Stimulated activated CD4-positive, alpha-beta T cell treated with anti-CD3 and anti-CD28 coated beads, Interleukin-1b, Interleukin-23, amount 100 ng/mL, for 1 hour (primary cell): ENCODE results near the gene NIPBL.
"Not testable (repeated sequence)": the region's sequence is repeated elsewhere in the genome, so short reads cannot be mapped to it uniquely, and the experiment has no call there.

ENCODE experiments used
- DNase-seq, 2 donors: peaks; one replicate each; pipeline ENCODE4 v3.0.0-alpha.2; 2020; ENCODE audit warnings: low read depth in 2 of 2

NIPBL gene

DNA sequence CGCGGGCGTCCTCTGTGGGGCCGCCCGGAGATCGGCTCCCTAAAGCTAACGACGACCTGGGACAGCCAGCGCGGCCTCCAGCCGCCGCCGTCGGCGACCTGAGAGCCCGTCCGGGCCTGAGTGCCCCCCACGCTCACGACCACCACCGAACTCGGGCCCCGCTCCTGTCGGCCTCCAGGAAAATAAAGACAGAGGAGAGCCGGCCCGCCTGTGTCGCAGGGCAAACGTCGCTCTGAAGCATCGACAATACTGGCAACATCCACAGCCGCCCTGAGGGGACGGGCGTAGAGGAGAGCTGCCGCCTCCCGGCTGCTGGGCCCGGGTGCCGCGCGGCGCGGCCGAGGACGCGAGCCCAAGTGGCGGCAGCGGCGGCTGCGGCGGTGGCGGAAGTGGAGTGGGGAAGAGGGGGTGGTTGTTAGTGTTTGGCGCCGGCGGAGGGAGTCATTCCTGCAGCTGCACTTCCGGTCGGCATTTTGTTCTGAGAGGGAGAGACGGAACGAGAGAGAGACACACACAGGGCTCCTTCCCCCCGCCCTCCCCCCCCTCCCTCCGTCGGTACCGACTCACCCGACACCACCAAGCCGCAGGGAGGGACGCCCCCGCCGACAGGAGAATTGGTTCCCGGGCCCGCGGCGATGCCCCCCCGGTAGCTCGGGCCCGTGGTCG, at the start of gene NIPBL:
Gene NIPBL (plus strand): TSS at position 471 of the 666 bp plus-strand sequence. CDS start 76,928 bp downstream, outside the sequence.
- peak; percentile 69 to 70 for DNase-seq

- DNase-seq = no peak
Observed at GRCh38 chr5:36832274-36832673, 44.3 kb upstream of the NIPBL start.

DNA sequence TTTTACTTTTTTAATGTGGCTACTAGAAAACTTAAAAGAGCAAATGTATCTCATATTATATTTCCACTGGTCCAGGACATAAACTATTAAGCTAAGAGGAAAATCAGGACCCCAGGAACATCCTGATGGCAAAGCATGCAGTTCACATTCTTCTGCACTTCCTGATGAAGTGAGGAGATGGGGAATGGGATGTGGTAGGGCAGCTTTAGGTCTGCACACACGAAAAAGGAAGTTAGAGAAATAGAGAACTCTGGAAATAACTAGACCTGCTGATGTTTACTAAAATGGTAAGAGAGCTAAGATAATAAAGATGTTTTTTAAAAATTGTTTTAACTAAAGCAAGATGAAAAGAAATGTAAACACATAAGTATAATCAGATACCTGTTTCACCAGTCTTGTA, 39.7 kb upstream of the NIPBL start:
- DNase-seq = no peak

DNA sequence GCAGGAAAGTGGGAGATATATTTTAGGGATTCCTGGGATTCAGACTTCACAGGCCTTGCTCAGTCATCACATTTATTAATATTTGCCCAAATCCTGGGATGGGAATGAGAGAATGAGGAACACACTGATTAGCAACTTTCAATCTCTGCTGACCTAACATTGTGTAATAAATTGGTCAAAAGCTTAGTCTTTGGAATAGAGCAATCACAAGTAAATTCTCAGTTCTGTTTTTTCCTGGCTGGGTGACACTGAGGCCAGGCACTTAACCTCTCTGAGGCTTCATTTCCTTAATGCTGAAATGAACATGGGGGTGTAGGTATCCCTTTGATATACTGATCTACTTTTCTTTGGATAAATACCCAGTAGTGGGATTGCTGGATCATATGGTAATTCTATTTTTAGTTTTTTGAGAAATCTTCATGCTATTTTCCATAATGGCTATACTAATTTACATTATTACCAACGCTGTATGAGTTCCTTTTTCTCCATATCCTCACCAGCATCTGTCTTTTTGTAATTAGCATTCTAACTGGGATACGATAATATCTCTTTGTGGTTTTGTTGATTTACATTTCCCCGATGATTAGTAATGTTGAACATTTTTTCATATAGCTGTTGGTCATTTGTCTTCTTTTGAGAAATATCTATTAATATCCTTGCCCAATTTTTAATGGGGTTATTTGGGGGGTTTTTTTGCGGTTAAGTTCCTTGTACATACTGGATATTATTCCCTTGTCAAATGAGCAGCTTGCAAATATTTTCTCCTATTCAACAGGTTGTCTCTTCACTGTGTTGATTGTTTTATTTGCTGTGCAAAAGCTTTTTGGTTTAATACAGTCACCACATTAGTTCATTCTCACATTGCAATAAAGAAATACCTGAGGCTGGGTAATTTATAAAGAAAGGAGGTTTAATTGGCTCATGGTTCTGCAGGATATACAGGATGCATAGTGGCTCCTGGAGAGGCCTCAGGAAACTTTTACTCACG, 36.8 kb upstream of the NIPBL start:
- no peak for DNase-seq

DNA sequence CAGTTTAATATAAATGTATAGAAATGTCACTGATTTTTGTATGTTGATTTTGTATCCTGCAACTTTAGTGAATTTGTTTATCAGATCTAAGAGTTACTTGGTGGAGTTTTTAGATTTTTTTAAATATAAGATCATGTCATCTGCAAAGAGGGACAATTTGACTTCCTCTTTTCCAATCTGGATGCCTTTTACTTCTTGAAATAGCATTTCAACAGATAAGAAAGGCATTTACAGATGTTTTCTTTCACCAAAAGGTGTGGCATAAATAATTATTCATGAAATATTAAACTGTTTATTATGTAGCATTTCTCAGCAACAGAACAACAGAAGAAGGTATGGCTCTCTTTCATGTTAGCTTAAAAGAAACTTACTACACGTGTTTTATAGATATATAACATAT, 34.9 kb upstream of the NIPBL start:
- DNase-seq = no peak

DNA sequence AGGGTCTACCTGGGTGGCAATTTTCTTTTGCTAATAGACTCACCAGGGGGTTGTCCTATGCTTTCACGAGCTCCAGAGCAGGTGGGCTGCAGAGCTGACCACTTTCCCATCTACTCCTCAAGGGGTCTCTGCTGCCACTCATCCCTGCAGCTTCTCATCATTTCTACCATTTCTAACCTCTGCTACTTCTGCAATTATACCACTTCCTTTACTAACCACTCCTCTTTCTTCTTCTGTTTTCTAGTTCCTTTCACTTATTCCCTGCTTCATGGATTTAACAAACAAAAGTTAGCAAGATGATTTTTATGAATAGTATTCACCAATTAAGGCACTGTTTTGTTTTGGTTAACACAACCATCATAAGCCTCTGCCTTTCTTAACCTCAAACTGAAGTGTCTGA, 34.5 kb upstream of the NIPBL start:
- no peak for DNase-seq

DNA sequence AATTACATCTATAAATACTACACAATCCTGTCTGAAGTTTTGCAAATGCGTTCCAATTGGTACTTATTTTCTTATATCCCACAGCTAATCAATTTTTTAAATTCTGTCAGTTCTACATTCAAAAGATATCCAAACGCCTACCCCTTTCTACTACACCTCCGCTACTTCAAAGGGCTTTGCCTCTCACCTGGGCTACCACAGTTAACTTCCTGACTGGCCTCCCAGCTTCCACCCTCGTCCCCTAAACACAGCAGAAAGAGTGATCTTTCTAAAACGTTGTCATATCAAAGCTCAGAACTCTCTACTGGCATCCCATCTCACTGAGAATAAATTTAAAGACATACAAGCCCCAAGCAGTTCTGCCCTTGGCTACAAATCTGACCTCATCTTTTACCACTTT, 32.3 kb upstream of the NIPBL start:
- DNase-seq = no peak

DNA sequence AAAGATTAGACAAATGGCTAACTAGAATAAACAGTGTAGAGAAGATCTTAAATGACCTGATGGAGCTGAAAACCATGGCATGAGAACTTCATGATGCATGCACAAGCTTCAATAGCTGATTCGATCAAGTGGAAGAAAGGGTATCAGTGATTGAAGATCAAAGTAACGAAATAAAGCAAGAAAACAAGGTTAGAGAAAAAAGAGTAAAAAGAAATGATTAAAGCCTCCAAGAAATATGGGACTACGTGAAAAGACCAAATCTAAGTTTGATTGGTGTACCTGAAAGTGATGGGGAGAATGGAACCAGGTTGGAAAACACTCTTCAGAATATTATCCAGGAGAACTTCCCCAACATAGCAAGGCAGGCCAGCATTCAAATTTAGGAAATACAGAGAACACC, 28.0 kb upstream of the NIPBL start:
- DNase-seq = not testable (repeated sequence)

- not testable (repeated sequence) for DNase-seq
Observed at GRCh38 chr5:36852903-36853302, 23.7 kb upstream of the NIPBL start.

- DNase-seq = no peak
Observed at GRCh38 chr5:36854402-36855140, 22.0 kb upstream of the NIPBL start.

DNA sequence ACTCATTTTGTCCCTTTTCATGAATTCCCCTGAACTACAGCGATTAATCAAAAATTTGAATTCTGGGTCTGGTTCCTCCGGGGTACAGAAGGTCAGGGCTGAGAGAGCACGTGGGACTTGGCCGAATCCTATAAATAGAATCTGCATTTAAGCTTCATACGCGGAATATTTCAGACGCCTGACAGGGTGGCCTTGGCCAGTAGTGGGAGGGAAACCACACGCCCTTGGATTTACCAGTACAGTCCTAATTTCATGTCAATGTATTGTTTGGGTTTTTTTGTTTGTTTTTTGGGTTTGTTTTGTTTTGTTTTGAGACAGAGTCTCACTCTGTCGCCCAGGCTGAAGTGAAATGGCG, 21.5 kb upstream of the NIPBL start:
- no peak for DNase-seq

- no peak for DNase-seq
Observed at GRCh38 chr5:36861871-36862270, 14.7 kb upstream of the NIPBL start.

GRCh38 chr5:36870399-36871040, 6.0 kb upstream of the NIPBL start:
- no peak for DNase-seq

- DNase-seq = no peak
Observed at GRCh38 chr5:36874465-36874864, 2.1 kb upstream of the NIPBL start.

DNA sequence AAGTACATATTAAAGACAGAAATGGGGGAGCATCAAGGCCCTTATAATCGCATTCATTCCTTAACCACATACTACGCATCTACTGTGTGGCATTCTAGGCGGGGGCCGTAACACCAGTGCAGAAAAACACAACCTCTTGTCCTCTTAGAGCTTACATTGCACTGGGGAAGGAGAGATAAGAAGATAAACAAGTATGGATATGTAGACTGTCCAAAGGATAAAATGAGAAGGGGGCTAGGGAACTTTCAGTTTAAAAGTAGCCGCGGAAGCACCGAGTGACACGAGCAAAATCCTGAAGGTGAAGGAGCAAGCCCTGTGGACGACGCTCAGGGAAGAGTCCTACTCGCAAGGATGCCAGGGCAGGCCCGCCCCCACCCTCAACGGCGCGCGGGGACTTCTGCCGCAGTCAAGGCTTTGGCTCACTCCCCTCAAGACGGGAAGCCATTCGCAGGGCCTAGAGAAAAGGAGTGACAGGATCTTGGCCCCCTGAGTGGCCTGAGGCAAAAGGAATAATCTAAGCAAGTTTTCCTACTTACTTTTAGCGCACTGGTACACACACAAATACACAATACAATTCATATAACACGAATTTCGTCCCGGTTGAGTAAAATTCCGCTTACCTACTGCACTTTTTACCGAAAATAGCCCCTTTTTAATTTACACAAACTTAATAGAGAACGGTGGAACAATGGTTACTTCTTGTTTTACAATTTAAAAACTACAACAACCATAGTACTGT, 1.3 kb upstream of the NIPBL start:
- DNase-seq = no peak

GRCh38 chr5:36875790-36876298, 725 bp upstream of the NIPBL start:
- DNase-seq = peak in 1 of 2 donors; percentile 44

- peak; percentile 14 to 35 for DNase-seq
Observed at GRCh38 chr5:36876965-36877666, 547 bp downstream of the NIPBL start.

- DNase-seq = no peak
Observed at GRCh38 chr5:36877667-36878391, 1.3 kb downstream of the NIPBL start.

GRCh38 chr5:36878392-36879082, 2.0 kb downstream of the NIPBL start:
- DNase-seq = no peak
